HepG2 (cell line): Measurements from ENCODE around the gene TFPI. TPM values are rescaled to one million over a fixed set of nuclear protein-coding genes. Genes with fewer than 3 reads are reported as not detected.

Experiments used
- ATAC-seq: fragments of 200-7000 bp; cut with Tn5 transposase; 3 replicates; pipeline ENCODE4 v1.9.1; 2020; ENCODE audit warnings: mild to moderate bottlenecking, moderate library complexity
- BruUV-seq: library from RNA; stranded (reverse); fragments of 400-500 nt; replicated peaks from 2 replicates; lab custom pipeline; 2021; lab: Mats Ljungman, UMichigan
- CTCF ChIA-PET: fragments of 300-600 bp; formaldehyde crosslinking; extraction: SDS; loops from one replicate; lab custom pipeline; 2021; ENCODE audit warnings: low total read pairs, inconsistent platforms, low intra/inter-chr PET ratio; lab: Yijun Ruan, JAX
- POLR2A ChIA-PET: fragments of 350-600 bp; sonication (Branson Sonifier 250); formaldehyde crosslinking; loops from one replicate; lab custom pipeline; 2020; ENCODE audit warnings: antibody characterized with exemption, inconsistent platforms; lab: Yijun Ruan, JAX
- DNase-seq: peaks from one replicate; pipeline ENCODE4 v3.0.0-alpha.2; 2015; ENCODE audit warnings: low spot score
- FAIRE-seq: peaks from 3 replicates; lab custom pipeline; 2011; peaks lifted over from hg19 to GRCh38; lab: Jason Lieb, UNC
- H2AFZ ChIP-seq: one replicate; pipeline ENCODE4 v1.6.1; 2011; ENCODE audit warnings: low read length, inconsistent platforms
- H3K27ac ChIP-seq: fragments of 300-600 bp; 3 replicates; pipeline ENCODE4 v1.8.0; 2011; ENCODE audit warnings: mixed run types, mild to moderate bottlenecking, mixed read lengths, low read length, inconsistent platforms; ENCODE audit not compliant: insufficient read depth; ENCODE audit errors: extremely low read length
- H3K27me3 ChIP-seq, 2 experiments: fragments of 200-600 bp in 1 of 2; 2 replicates in 1 of 2; 3 replicates in 1 of 2; pipeline versions ENCODE4 v1.6.0 to v1.8.0; 2011; ENCODE audit warnings: low read length in 2 of 2, mild to moderate bottlenecking in 2 of 2, moderate library complexity in 2 of 2, inconsistent platforms in 1 of 2; ENCODE audit not compliant: insufficient read depth in 2 of 2, control insufficient read depth in 1 of 2
- H3K36me3 ChIP-seq, 2 experiments: fragments of 200-600 bp in 1 of 2; replicated peaks in 1 of 2; 2 replicates in 1 of 2; 3 replicates in 1 of 2; pipeline versions ENCODE4 v1.5.1 to v1.8.0; 2011; ENCODE audit warnings: low read length in 2 of 2, inconsistent platforms in 1 of 2; ENCODE audit not compliant: insufficient read depth in 2 of 2, control insufficient read depth in 1 of 2
- H3K4me1 ChIP-seq: 2 replicates; pipeline ENCODE4 v1.5.1; 2012; ENCODE audit warnings: low read length, inconsistent platforms; ENCODE audit not compliant: insufficient read depth
- H3K4me2 ChIP-seq: 2 replicates; pipeline ENCODE4 v1.6.0; 2011; ENCODE audit warnings: low read depth, low read length, inconsistent platforms
- H3K4me3 ChIP-seq, 3 experiments: fragments of 200-600 bp in 1 of 3; sonication (generic), shearing (Covaris generic) in 1 of 3; replicated peaks in 1 of 3; 2 replicates each; pipeline ENCODE4 v1.5.1; 2011 to 2016; ENCODE audit warnings: low read length in 3 of 3, inconsistent platforms in 2 of 3, low read depth in 2 of 3, mild to moderate bottlenecking in 2 of 3, control low read depth in 1 of 3, mixed read lengths in 1 of 3; ENCODE audit not compliant: insufficient read depth in 1 of 3
- H3K79me2 ChIP-seq: one replicate; pipeline ENCODE4 v1.6.1; 2011; ENCODE audit warnings: low read length, inconsistent platforms; ENCODE audit not compliant: insufficient read depth
- H3K9ac ChIP-seq: 2 replicates; pipeline ENCODE4 v1.6.0; 2011; ENCODE audit warnings: mild to moderate bottlenecking, low read depth, low read length, inconsistent platforms; ENCODE audit not compliant: insufficient read depth
- H3K9me3 ChIP-seq: 2 replicates; pipeline ENCODE4 v1.5.1; 2012; ENCODE audit warnings: mild to moderate bottlenecking, low read length
- H4K20me1 ChIP-seq: 2 replicates; pipeline ENCODE4 v1.6.0; 2011; ENCODE audit warnings: inconsistent platforms, mild to moderate bottlenecking, low read length, moderate library complexity; ENCODE audit not compliant: insufficient read depth
- DR1 ChIP-seq: sonication (generic); formaldehyde crosslinking; IDR thresholded peaks from 2 replicates; pipeline ENCODE4 v1.8.0; 2021; ENCODE audit warnings: mild to moderate bottlenecking, missing genetic modification reagents, inconsistent platforms
- HNRNPLL ChIP-seq: fragments of 200-400 bp; formaldehyde crosslinking; IDR thresholded peaks from 2 replicates; pipeline ENCODE4 v1.6.1; 2017; ENCODE audit warnings: mild to moderate bottlenecking, low read depth, low read length; ENCODE audit not compliant: poor library complexity, severe bottlenecking
- MAFG ChIP-seq: sonication (generic); formaldehyde crosslinking; IDR thresholded peaks from 2 replicates; pipeline ENCODE4 v1.5.1; 2020; ENCODE audit warnings: mild to moderate bottlenecking, missing genetic modification reagents
- MYPOP ChIP-seq: sonication (generic); formaldehyde crosslinking; IDR thresholded peaks from 2 replicates; pipeline ENCODE4 v1.8.1; 2023; ENCODE audit warnings: mild to moderate bottlenecking, moderate library complexity, missing genetic modification reagents
- PAF1 ChIP-seq: IDR thresholded peaks from 2 replicates; pipeline ENCODE4 v1.6.1; 2016; ENCODE audit warnings: missing genetic modification reagents, missing compliant biosample characterization
- PRMT3 ChIP-seq: sonication (generic); formaldehyde crosslinking; IDR thresholded peaks from 2 replicates; pipeline ENCODE4 v1.8.1; 2022; ENCODE audit warnings: low read depth, mild to moderate bottlenecking, moderate library complexity, missing genetic modification reagents, borderline replicate concordance
- REXO4 ChIP-seq: sonication (generic); formaldehyde crosslinking; IDR thresholded peaks from 2 replicates; pipeline ENCODE4 v1.8.0; 2022; ENCODE audit warnings: missing genetic modification reagents, mild to moderate bottlenecking, borderline replicate concordance
- SKIL ChIP-seq: sonication (generic); formaldehyde crosslinking; IDR thresholded peaks from 2 replicates; pipeline ENCODE4 v1.8.0; 2022; ENCODE audit warnings: missing genetic modification reagents, mild to moderate bottlenecking, moderate library complexity, borderline replicate concordance
- SP1 ChIP-seq, 2 experiments: fragments of 450-650 bp in 1 of 2; sonication (generic) in 1 of 2; formaldehyde crosslinking in 1 of 2; IDR thresholded peaks; 2 replicates each; pipeline versions ENCODE4 v1.4.0 to v1.6.1; 2016 to 2020; ENCODE audit warnings: missing genetic modification reagents in 1 of 2
- SPEN ChIP-seq: sonication (generic); formaldehyde crosslinking; IDR thresholded peaks from 2 replicates; pipeline ENCODE4 v1.5.1; 2020; ENCODE audit warnings: low read depth, mild to moderate bottlenecking, missing genetic modification reagents
- ZBTB38 ChIP-seq: sonication (generic); formaldehyde crosslinking; IDR thresholded peaks from 2 replicates; pipeline ENCODE4 v1.5.1; 2020; ENCODE audit warnings: mild to moderate bottlenecking, missing genetic modification reagents
- ZFX ChIP-seq: sonication (generic); formaldehyde crosslinking; IDR thresholded peaks from 2 replicates; pipeline ENCODE4 v1.4.0; 2020; ENCODE audit warnings: mild to moderate bottlenecking, low read depth, missing genetic modification reagents, moderate library complexity
- ZNF30 ChIP-seq: sonication (generic); formaldehyde crosslinking; IDR thresholded peaks from 2 replicates; pipeline ENCODE4 v1.5.0; 2020; ENCODE audit warnings: mild to moderate bottlenecking, missing genetic modification reagents
- ZNF501 ChIP-seq: sonication (generic); formaldehyde crosslinking; IDR thresholded peaks from 2 replicates; pipeline ENCODE4 v1.5.1; 2020; ENCODE audit warnings: mild to moderate bottlenecking, moderate library complexity, missing genetic modification reagents
- ZNF646 ChIP-seq: sonication (generic); formaldehyde crosslinking; IDR thresholded peaks from 2 replicates; pipeline ENCODE4 v1.9.0; 2021; ENCODE audit warnings: mild to moderate bottlenecking, missing genetic modification reagents
- ZNF772 ChIP-seq: sonication (generic); formaldehyde crosslinking; IDR thresholded peaks from 2 replicates; pipeline ENCODE4 v1.5.0; 2020; ENCODE audit warnings: mild to moderate bottlenecking, missing genetic modification reagents
- WGBS: methylation state at CpG from one replicate; pipeline ENCODE4 v1.1.6; 2017; ENCODE audit warnings: low lambda C conversion rate; 5-methylcytosine and 5-hydroxymethylcytosine counted together
- in situ Hi-C: cut with HindIII; loops from 2 replicates; pipeline ENCODE4 v1.10.0; 2017; ENCODE audit warnings: low pct_unique_long_range_greater_than_20kb; ENCODE audit not compliant: extremely low pct_ligation_motif_present
- intact Hi-C: fragments of 100-400 bp; cut with micrococcal nuclease; formaldehyde crosslinking; loops from one replicate; pipeline ENCODE4 v1.10.0; 2022; ENCODE audit not compliant: unreplicated experiment
- polyA plus RNA-seq, 8 experiments: library from polyadenylated mRNA; depleted of rRNA in 3 of 8; stranded (reverse) in 7 of 8; unstranded in 1 of 8; fragments of >200 nt; fragmentation: Illumina TruSeq in 4 of 8; extraction: Trizol in 4 of 8; gene quantifications; 2 replicates each; pipeline versions ENCODE4 v1.2.1 to v1.2.3, GENCODE V29; 2011 to 2016; ENCODE audit warnings: low read depth in 4 of 8, missing spikeins in 1 of 8, mixed read lengths in 1 of 8; ENCODE audit not compliant: insufficient read depth in 1 of 8
- total RNA-seq, 5 experiments: library from RNA; depleted of rRNA; stranded (reverse); fragments of >200 nt; fragmentation: Illumina TruSeq; extraction: Trizol; gene quantifications; 2 replicates each; pipeline ENCODE4 v1.2.3, GENCODE V29; 2016; ENCODE audit warnings: low read depth in 1 of 5

TFPI gene
- total and polyA plus RNA-seq, 2 of the 13 experiments (the other 11 are each of a cell fraction or from before 2014, with no cell fraction given) = 301 to 436 TPM

DNA sequence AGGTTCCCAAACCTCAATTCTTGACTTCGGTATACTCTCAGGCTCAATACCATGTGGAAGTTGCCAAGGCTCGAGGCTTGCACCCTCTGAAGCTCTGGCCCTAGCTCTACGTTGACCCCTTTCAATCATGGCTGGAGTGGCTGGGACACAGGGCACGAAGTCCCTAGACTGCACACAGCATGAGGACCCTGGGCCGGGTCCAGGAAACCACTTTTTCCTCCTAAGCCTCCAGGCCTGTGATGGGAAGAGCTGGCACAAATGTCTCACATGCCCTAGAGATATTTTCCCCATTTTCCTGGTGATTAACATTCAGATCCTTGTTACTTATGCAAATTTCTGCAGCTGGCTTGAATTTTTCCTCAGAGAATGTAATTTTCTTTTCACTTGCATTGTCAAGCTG lies 61.1 kb downstream of the TFPI start:
- Histone ChIP-seq H3K4me2 (no peak overlapping the region), H4K20me1 (peaks cover 22% of the 10 kb centered on the region), H3K27me3 (no peaks in the 10 kb centered on the region), H2AFZ (no peak overlapping the region), H3K36me3 (peaks cover 31 to 79% of the 10 kb centered on the region in 2 experiments), H3K27ac (no peak overlapping the region), H3K4me1 (no peaks in the 10 kb centered on the region), H3K79me2 (peaks cover 9% of the 10 kb centered on the region), H3K4me3 (no peak overlapping the region), H3K9ac (no peak overlapping the region), H3K9me3 (0 out of 2 replicates have a peak, but pooled peaks cover 14% of the 10 kb centered on the region)
- peak; percentile 49 for ATAC-seq
- ChIA-PET POLR2A (interaction anchor here (0.6 kb wide), 1 partner anchor 58 kb away, joined by 3 read pairs; no protein-coding TSS in a partner anchor), CTCF (no interaction called here)
- intact Hi-C loops (no loop called here), in situ Hi-C loops (no loop called here)
- FAIRE-seq = no peak
- 94% methylated on average over 5 of the region's 5 CpGs for WGBS
- no peak for DNase-seq
- BruUV-seq = no TSS peak
- no peak for TF ChIP-seq SPEN (CRISPR knock-in tag)
- no peak for TF ChIP-seq PAF1 (CRISPR knock-in tag)
- no peak for TF ChIP-seq ZNF772 (CRISPR knock-in tag)
- TF ChIP-seq MAFG (CRISPR knock-in tag) = no peak
- no peak for TF ChIP-seq MYPOP (CRISPR knock-in tag)
- TF ChIP-seq ZNF646 (CRISPR knock-in tag) = no peak
- TF ChIP-seq ZFX = no peak
- no peak for TF ChIP-seq DR1 (CRISPR knock-in tag)
- TF ChIP-seq SP1 (IDR thresholded peaks at IDR 0.05) = no peak
- no peak for TF ChIP-seq SP1 (CRISPR knock-in tag; IDR thresholded peaks at IDR 0.05)
- no peak for TF ChIP-seq ZBTB38 (CRISPR knock-in tag)
- no peak for TF ChIP-seq HNRNPLL
- no peak for TF ChIP-seq SKIL (CRISPR knock-in tag)
- no peak for TF ChIP-seq REXO4 (CRISPR knock-in tag)
- TF ChIP-seq ZNF30 (CRISPR knock-in tag) = no peak
- no peak for TF ChIP-seq PRMT3 (CRISPR knock-in tag)
- TF ChIP-seq ZNF501 (CRISPR knock-in tag) = no peak
